HepG2 (cell line): ENCODE results near the gene TTC5. TPM values are rescaled to one million over a fixed set of nuclear protein-coding genes. Genes with fewer than 3 reads are reported as not detected.

Experiments used
- CCAR2 ChIP-seq: fragments of 200-400 bp; formaldehyde crosslinking; optimal IDR thresholded peaks from 2 replicates; pipeline ENCODE3; 2018; ENCODE audit warnings: low read depth, mild to moderate bottlenecking, low read length, moderate library complexity
- DNMT3B ChIP-seq: conservative IDR thresholded peaks from 2 replicates; pipeline ENCODE4 v1.6.1; 2016; ENCODE audit warnings: missing biosample characterization, control low read depth
- FOXA1 ChIP-seq, 2 experiments: fragments of 450-650 bp in 1 of 2; sonication (generic) in 1 of 2; formaldehyde crosslinking in 1 of 2; IDR thresholded peaks; 2 replicates each; pipeline versions ENCODE4 v1.4.0 to v1.6.1; 2016 to 2020; ENCODE audit warnings: missing genetic modification reagents in 1 of 2
- HMG20B ChIP-seq: conservative IDR thresholded peaks from 2 replicates; pipeline ENCODE4 v1.6.1; 2016; ENCODE audit warnings: missing genetic modification reagents, missing compliant biosample characterization
- KLF16 ChIP-seq, 2 experiments: sonication (generic) in 1 of 2; formaldehyde crosslinking in 1 of 2; IDR thresholded peaks; 2 replicates each; pipeline versions ENCODE4 v1.6.1 to v1.8.0; 2016 to 2023; ENCODE audit warnings: missing genetic modification reagents in 2 of 2, missing compliant biosample characterization in 1 of 2
- MAZ ChIP-seq, 2 experiments: sonication (generic) in 1 of 2; formaldehyde crosslinking in 1 of 2; IDR thresholded peaks; 2 replicates each; pipeline versions ENCODE4 v1.5.0 to v1.6.1; 2012 to 2020; ENCODE audit warnings: low read depth in 2 of 2, mild to moderate bottlenecking in 2 of 2, borderline replicate concordance in 1 of 2, improper control_type of control experiment in 1 of 2, low read length in 1 of 2, missing genetic modification reagents in 1 of 2, moderate library complexity in 1 of 2
- PCBP2 ChIP-seq: fragments of 200-400 bp; formaldehyde crosslinking; optimal IDR thresholded peaks from 2 replicates; pipeline ENCODE3; 2018; ENCODE audit warnings: low read length, low read depth; ENCODE audit not compliant: poor library complexity, severe bottlenecking
- RARA ChIP-seq: IDR thresholded peaks from 2 replicates; pipeline ENCODE4 v1.6.1; 2016; ENCODE audit warnings: missing genetic modification reagents, missing compliant biosample characterization
- SIX1 ChIP-seq: sonication (generic); formaldehyde crosslinking; IDR thresholded peaks from 2 replicates; pipeline ENCODE4 v1.4.0; 2020; ENCODE audit warnings: missing genetic modification reagents, borderline replicate concordance
- SMARCC2 ChIP-seq: fragments of 450-650 bp; IDR thresholded peaks from 2 replicates; pipeline ENCODE4 v1.6.1; 2017; ENCODE audit warnings: antibody characterized with exemption, mild to moderate bottlenecking
- ZNF331 ChIP-seq: sonication (generic); formaldehyde crosslinking; IDR thresholded peaks from 2 replicates; pipeline ENCODE4 v1.4.0; 2020; ENCODE audit warnings: missing genetic modification reagents
- ZNF33B ChIP-seq: sonication (generic); formaldehyde crosslinking; IDR thresholded peaks from 2 replicates; pipeline ENCODE4 v1.5.1; 2020; ENCODE audit warnings: mild to moderate bottlenecking, missing genetic modification reagents
- ZNF672 ChIP-seq: sonication (generic); formaldehyde crosslinking; IDR thresholded peaks from 2 replicates; pipeline ENCODE4 v1.8.1; 2022; ENCODE audit warnings: missing genetic modification reagents
- ZNF704 ChIP-seq: sonication (generic); formaldehyde crosslinking; IDR thresholded peaks from 2 replicates; pipeline ENCODE4 v1.8.1; 2023; ENCODE audit warnings: mild to moderate bottlenecking, inconsistent platforms, moderate library complexity, missing genetic modification reagents, borderline replicate concordance
- ZNF800 ChIP-seq: sonication (generic); formaldehyde crosslinking; IDR thresholded peaks from 2 replicates; pipeline ENCODE4 v1.4.0; 2020; ENCODE audit warnings: missing genetic modification reagents
- polyA plus RNA-seq, 8 experiments: library from polyadenylated mRNA; depleted of rRNA in 3 of 8; stranded (reverse) in 7 of 8; unstranded in 1 of 8; fragments of >200 nt; fragmentation: Illumina TruSeq in 4 of 8; extraction: Trizol in 4 of 8; gene quantifications; 2 replicates each; pipeline versions ENCODE4 v1.2.1 to v1.2.3, GENCODE V29; 2011 to 2016; ENCODE audit warnings: low read depth in 4 of 8, missing spikeins in 1 of 8, mixed read lengths in 1 of 8; ENCODE audit not compliant: insufficient read depth in 1 of 8
- total RNA-seq, 5 experiments: library from RNA; depleted of rRNA; stranded (reverse); fragments of >200 nt; fragmentation: Illumina TruSeq; extraction: Trizol; gene quantifications; 2 replicates each; pipeline ENCODE4 v1.2.3, GENCODE V29; 2016; ENCODE audit warnings: low read depth in 1 of 5
- TF ChIP-seq, protein P1 (sequence below): sonication (generic); formaldehyde crosslinking; IDR thresholded peaks from 2 replicates; pipeline ENCODE4 v1.4.0; 2020; ENCODE audit warnings: low read depth, mild to moderate bottlenecking, missing genetic modification reagents
- TF ChIP-seq, protein P2 (sequence below): sonication (generic); formaldehyde crosslinking; IDR thresholded peaks from 2 replicates; pipeline ENCODE4 v1.8.0; 2022; ENCODE audit warnings: low read depth, missing genetic modification reagents
- TF ChIP-seq, protein P3 (sequence below): sonication (generic); formaldehyde crosslinking; IDR thresholded peaks from 2 replicates; pipeline ENCODE4 v1.8.0; 2022; ENCODE audit warnings: mild to moderate bottlenecking, missing genetic modification reagents, moderate library complexity
- TF ChIP-seq, protein P4 (sequence below): sonication (generic); formaldehyde crosslinking; IDR thresholded peaks from 2 replicates; pipeline ENCODE4 v1.8.1; 2023; ENCODE audit warnings: mild to moderate bottlenecking, missing genetic modification reagents, borderline replicate concordance

Gene TTC5
- total and polyA plus RNA-seq, 2 of the 13 experiments (the other 11 are each of a cell fraction or from before 2014, with no cell fraction given), result 8.7 to 28.5 TPM

DNA sequence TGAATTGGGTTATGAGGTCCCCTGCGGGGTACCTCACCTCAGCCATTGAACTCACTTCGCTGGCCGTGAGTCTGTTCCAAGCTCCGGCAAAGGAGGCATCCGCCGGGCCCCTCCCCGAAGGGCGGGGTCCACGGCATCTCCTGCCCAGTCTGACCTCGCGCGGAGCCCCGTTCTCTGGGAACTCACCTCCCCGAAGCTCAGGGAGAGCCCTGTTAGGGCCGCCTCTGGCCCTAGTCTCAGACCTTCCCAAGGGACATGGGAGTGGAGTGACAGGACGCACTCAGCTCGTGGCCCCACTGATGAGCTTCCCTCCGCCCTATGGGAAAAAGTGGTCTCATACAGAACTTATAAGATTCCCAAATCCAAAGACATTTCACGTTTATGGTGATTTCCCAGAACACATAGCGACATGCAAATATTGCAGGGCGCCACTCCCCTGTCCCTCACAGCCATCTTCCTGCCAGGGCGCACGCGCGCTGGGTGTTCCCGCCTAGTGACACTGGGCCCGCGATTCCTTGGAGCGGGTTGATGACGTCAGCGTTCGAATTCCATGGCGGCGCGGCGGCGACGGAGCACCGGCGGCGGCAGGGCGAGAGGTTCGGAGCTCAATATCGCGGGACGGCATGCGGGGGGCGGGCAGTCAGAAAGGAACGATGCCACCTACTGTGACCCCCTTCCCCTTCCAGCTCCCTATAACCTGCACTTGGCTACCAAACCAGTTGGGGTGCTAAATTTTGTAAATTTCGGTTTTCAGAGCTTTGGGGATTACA, 37.5 kb upstream of the TTC5 start, which contains the start of gene PARP2 (continued):
- TF ChIP-seq, protein P1, sequence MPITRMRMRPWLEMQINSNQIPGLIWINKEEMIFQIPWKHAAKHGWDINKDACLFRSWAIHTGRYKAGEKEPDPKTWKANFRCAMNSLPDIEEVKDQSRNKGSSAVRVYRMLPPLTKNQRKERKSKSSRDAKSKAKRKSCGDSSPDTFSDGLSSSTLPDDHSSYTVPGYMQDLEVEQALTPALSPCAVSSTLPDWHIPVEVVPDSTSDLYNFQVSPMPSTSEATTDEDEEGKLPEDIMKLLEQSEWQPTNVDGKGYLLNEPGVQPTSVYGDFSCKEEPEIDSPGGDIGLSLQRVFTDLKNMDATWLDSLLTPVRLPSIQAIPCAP (CRISPR knock-in tag), result 0 out of 2 replicates have a peak, but pooled peaks have one; percentile 46
- TF ChIP-seq KLF16 (CRISPR knock-in tag; IDR thresholded peaks at IDR 0.05), result peak in 1 of 2 experiments; percentile 92; a peak in 2 of 4 replicates
- TF ChIP-seq, protein P2, sequence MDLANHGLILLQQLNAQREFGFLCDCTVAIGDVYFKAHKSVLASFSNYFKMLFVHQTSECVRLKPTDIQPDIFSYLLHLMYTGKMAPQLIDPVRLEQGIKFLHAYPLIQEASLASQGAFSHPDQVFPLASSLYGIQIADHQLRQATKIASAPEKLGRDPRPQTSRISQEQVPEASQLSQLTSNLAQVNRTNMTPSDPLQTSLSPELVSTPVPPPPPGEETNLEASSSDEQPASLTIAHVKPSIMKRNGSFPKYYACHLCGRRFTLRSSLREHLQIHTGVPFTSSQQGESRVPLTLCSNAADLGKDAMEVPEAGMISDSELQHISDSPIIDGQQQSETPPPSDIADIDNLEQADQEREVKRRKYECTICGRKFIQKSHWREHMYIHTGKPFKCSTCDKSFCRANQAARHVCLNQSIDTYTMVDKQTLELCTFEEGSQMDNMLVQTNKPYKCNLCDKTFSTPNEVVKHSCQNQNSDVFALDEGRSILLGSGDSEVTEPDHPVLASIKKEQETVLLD (CRISPR knock-in tag), result peak; percentile 90
- TF ChIP-seq MAZ (IDR thresholded peaks at IDR 0.05; ENCODE audit: borderline replicate concordance, low read depth, low read length), result peak; percentile 79
- TF ChIP-seq MAZ (CRISPR knock-in tag; IDR thresholded peaks at IDR 0.05; ENCODE audit: low read depth), result peak; percentile 80; the same call in 1 of the 2 replicates
- TF ChIP-seq, protein P3, sequence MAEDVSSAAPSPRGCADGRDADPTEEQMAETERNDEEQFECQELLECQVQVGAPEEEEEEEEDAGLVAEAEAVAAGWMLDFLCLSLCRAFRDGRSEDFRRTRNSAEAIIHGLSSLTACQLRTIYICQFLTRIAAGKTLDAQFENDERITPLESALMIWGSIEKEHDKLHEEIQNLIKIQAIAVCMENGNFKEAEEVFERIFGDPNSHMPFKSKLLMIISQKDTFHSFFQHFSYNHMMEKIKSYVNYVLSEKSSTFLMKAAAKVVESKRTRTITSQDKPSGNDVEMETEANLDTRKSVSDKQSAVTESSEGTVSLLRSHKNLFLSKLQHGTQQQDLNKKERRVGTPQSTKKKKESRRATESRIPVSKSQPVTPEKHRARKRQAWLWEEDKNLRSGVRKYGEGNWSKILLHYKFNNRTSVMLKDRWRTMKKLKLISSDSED (CRISPR knock-in tag), result no peak
- TF ChIP-seq ZNF33B (CRISPR knock-in tag), result peak; percentile 81; the same call in 1 of the 2 replicates
- TF ChIP-seq FOXA1 (IDR thresholded peaks at IDR 0.05), result no peak
- peak; percentile 35; the same call in 1 of the 2 replicates for TF ChIP-seq FOXA1 (CRISPR knock-in tag; IDR thresholded peaks at IDR 0.05)
- no peak for TF ChIP-seq SIX1
- TF ChIP-seq, protein P4, sequence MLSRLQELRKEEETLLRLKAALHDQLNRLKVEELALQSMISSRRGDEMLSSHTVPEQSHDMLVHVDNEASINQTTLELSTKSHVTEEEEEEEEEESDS (CRISPR knock-in tag), result peak; percentile 100
- TF ChIP-seq ZNF800 (CRISPR knock-in tag), result peak; percentile 95
- peak; percentile 84 for TF ChIP-seq ZNF331 (CRISPR knock-in tag)
- TF ChIP-seq DNMT3B, result no peak
- no peak for TF ChIP-seq PCBP2
- TF ChIP-seq HMG20B (CRISPR knock-in tag), result 0 out of 2 replicates have a peak, but pooled peaks have one; percentile 11
- no peak for TF ChIP-seq ZNF672 (CRISPR knock-in tag)
- peak; percentile 7; the same call in 1 of the 2 replicates for TF ChIP-seq ZNF704 (CRISPR knock-in tag)
- TF ChIP-seq CCAR2, result peak; percentile 67
- TF ChIP-seq SMARCC2, result no peak
- TF ChIP-seq RARA (CRISPR knock-in tag), result peak; percentile 50; the same call in 1 of the 2 replicates
